Activated T-helper 1 cell treated with anti-CD3 and anti-CD28 coated beads, Interleukin-12 subunit alpha, Interleukin-12 subunit beta, Interleukin-2, Interleukin-4 antibody, amounts not matched to agents 30 ng/mL and 10 ng/mL and 1 ng/mL, durations not matched to agents 14 hours and 24 hours and 36 hours (primary cell): Measurements from ENCODE around the gene GDF10. TPM values are rescaled to one million over a fixed set of nuclear protein-coding genes. Genes with fewer than 3 reads are reported as not detected.

Source experiments
- DNase-seq: peaks from one replicate; pipeline ENCODE4 v3.0.0; 2021; ENCODE audit warnings: low spot score
- H3K27ac Mint-ChIP-seq: one replicate; pipeline ENCODE4 v1.8.0; 2021; ENCODE audit warnings: mild to moderate bottlenecking, mixed read lengths
- H3K27me3 Mint-ChIP-seq: one replicate; pipeline ENCODE4 v1.8.0; 2022; ENCODE audit warnings: mild to moderate bottlenecking, moderate library complexity, mixed read lengths; ENCODE audit not compliant: insufficient read depth
- H3K36me3 Mint-ChIP-seq: one replicate; pipeline ENCODE4 v1.8.0; 2021; ENCODE audit warnings: low read depth, mixed read lengths
- H3K4me1 Mint-ChIP-seq: one replicate; pipeline ENCODE4 v1.8.0; 2021; ENCODE audit warnings: low read depth, mixed read lengths
- H3K4me3 Mint-ChIP-seq: one replicate; pipeline ENCODE4 v1.8.0; 2021; ENCODE audit warnings: mild to moderate bottlenecking, moderate library complexity, mixed read lengths
- H3K9me3 Mint-ChIP-seq: one replicate; pipeline ENCODE4 v1.8.0; 2021; ENCODE audit warnings: mixed read lengths
- intact Hi-C: fragments of 100-400 bp; cut with micrococcal nuclease; formaldehyde crosslinking; loops from one replicate; pipeline ENCODE4 v1.15.1; 2024
- total RNA-seq: library from RNA; stranded (reverse); gene quantifications from 2 replicates; pipeline ENCODE4 v1.2.3, GENCODE V29; 2022

Gene GDF10
- total RNA-seq, 1 donor from 2014 or later = 0.34 TPM

DNA sequence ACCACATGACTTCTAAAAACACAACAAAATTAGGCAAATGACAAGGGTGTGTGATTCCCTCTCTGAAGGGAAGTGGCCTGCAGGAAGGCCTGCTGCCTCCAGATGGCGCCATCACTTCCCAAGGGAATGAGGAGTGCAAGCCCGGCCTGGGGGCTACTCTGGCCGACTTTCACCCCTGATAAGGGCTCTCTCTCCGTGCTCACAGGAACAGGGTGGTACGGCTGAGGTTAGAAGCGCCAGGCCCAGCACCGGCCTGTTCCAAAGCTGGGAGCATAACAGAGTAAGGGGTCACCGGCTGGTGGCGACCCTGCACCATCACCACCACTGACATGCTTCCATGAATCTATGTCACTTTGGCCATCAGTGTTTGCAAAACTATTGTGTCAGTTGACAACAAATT lies 61.3 kb downstream of the GDF10 start:
- intact Hi-C loops = no loop called here
- no peak for DNase-seq
- Mint-ChIP-seq H3K27me3 (no peaks in the 10 kb centered on the region), H3K4me3 (no peak overlapping the region), H3K27ac (no peak overlapping the region), H3K9me3 (no peaks in the 10 kb centered on the region), H3K4me1 (no peaks in the 10 kb centered on the region), H3K36me3 (no peaks in the 10 kb centered on the region)

DNA sequence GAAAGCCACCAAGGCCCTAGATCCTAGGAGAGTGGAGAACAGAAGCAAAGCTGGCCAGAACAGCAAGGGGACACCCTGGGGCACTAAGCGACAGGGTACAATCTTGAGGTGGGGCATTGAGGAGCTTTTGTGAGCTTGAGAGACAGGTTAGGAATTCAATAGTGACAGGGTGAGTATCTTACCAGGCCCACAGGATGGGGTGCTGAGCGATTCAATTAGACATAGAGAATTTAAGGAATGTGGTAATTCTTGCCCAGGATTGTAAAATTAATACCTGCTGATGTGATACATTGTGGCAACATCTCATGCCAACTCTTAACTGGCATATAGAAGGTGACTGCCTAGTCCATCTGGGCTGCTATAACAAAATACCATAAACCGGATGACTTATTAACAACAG lies 62.2 kb downstream of the GDF10 start:
- Mint-ChIP-seq H3K9me3 (no peaks in the 10 kb centered on the region), H3K4me1 (no peaks in the 10 kb centered on the region), H3K27me3 (no peaks in the 10 kb centered on the region), H3K36me3 (no peaks in the 10 kb centered on the region), H3K27ac (no peak overlapping the region), H3K4me3 (no peak overlapping the region)
- DNase-seq = no peak
- intact Hi-C loops = no loop called here

Other genes with a start within 250 kb of the GDF10 start
- not detected in 2 replicates for gene GDF2, start 22.3 kb downstream of the GDF10 start, total RNA-seq
- gene RBP3, start 48.2 kb downstream of the GDF10 start, total RNA-seq = not detected in 2 replicates
- not detected in 2 replicates for gene ZNF488, start 84.1 kb downstream of the GDF10 start, total RNA-seq
- gene ANXA8, start 183.9 kb downstream of the GDF10 start, total RNA-seq = 0.12 TPM in 1 of 2 replicates, not detected in the other
- gene FAM25G, start 191.5 kb downstream of the GDF10 start, total RNA-seq = not detected in 2 replicates
- 9.2 and 9.5 TPM in 2 replicates for gene AGAP9, start 223.4 kb downstream of the GDF10 start, total RNA-seq